Endothelial cell of umbilical vein (primary cell): ENCODE results near the gene ARMS2. TPM values are rescaled to one million over a fixed set of nuclear protein-coding genes. Genes with fewer than 3 reads are reported as not detected.
A peak's percentile ranks its signal among the peaks of the same experiment; 100 is the strongest.

ENCODE experiments used
- BruUV-seq: library from RNA; stranded (reverse); fragments of 400-500 nt; replicated peaks from 2 replicates; lab custom pipeline; 2021; lab: Mats Ljungman, UMichigan
- CTCF ChIA-PET: fragments of 300-600, 350-600 bp; sonication (Branson Sonifier 250); formaldehyde crosslinking; loops from one replicate; lab custom pipeline; 2021; ENCODE audit warnings: antibody characterized with exemption, inconsistent platforms; lab: Charles Lee
- POLR2A ChIA-PET: fragments of 300-600, 350-600 bp; sonication (Branson Sonifier 250); formaldehyde crosslinking; loops from one replicate; lab custom pipeline; 2021; ENCODE audit warnings: antibody characterized with exemption, inconsistent platforms; lab: Charles Lee
- DNase-seq: peaks from one replicate; pipeline ENCODE4 v3.0.0-alpha.2; 2011; ENCODE audit warnings: low read depth, low spot score
- FAIRE-seq: peaks from 2 replicates; lab custom pipeline; 2011; peaks lifted over from hg19 to GRCh38; lab: Jason Lieb, UNC
- H2AFZ ChIP-seq: 2 replicates; pipeline ENCODE4 v1.6.0; 2012; ENCODE audit warnings: low read depth, low read length, control low read depth, inconsistent platforms
- H3K27ac ChIP-seq: 2 replicates; pipeline ENCODE4 v1.5.1; 2011; ENCODE audit warnings: low read depth, mild to moderate bottlenecking, control low read depth, low read length, moderate library complexity; ENCODE audit not compliant: insufficient read depth
- H3K27me3 ChIP-seq, 2 experiments: 2 replicates each; pipeline versions ENCODE4 v1.6.0 to v1.6.1; 2011; ENCODE audit warnings: low read length in 2 of 2, mixed read lengths in 1 of 2; ENCODE audit not compliant: control insufficient read depth in 2 of 2, insufficient read depth in 2 of 2
- H3K36me3 ChIP-seq, 2 experiments: 2 replicates in 1 of 2; 3 replicates in 1 of 2; pipeline ENCODE4 v1.5.1; 2011; ENCODE audit warnings: low read length in 2 of 2, mild to moderate bottlenecking in 1 of 2, moderate library complexity in 1 of 2; ENCODE audit not compliant: control insufficient read depth in 2 of 2, insufficient read depth in 2 of 2; ENCODE audit errors: extremely low read depth in 1 of 2
- H3K4me1 ChIP-seq: 3 replicates; pipeline ENCODE4 v1.5.1; 2011; ENCODE audit warnings: mild to moderate bottlenecking, low read length; ENCODE audit not compliant: control insufficient read depth, insufficient read depth; ENCODE audit errors: extremely low read depth
- H3K4me2 ChIP-seq: 2 replicates; pipeline ENCODE4 v1.6.1; 2011; ENCODE audit warnings: low read length, control low read depth, mixed read lengths; ENCODE audit not compliant: insufficient read depth
- H3K4me3 ChIP-seq, 3 experiments: fragments of 200-600 bp in 1 of 3; sonication (generic), shearing (Covaris generic) in 1 of 3; replicated peaks in 1 of 3; 2 replicates each; pipeline ENCODE4 v1.5.1; 2011 to 2016; ENCODE audit warnings: control low read depth in 3 of 3, low read length in 3 of 3, mild to moderate bottlenecking in 2 of 3, inconsistent platforms in 1 of 3, low read depth in 1 of 3, moderate library complexity in 1 of 3; ENCODE audit not compliant: insufficient read depth in 1 of 3
- H3K79me2 ChIP-seq: 2 replicates; pipeline ENCODE4 v1.6.0; 2012; ENCODE audit warnings: low read length, inconsistent platforms; ENCODE audit not compliant: control insufficient read depth, insufficient read depth
- H3K9ac ChIP-seq: replicated peaks from 2 replicates; pipeline ENCODE3; 2011; ENCODE audit warnings: low read length, control low read depth; ENCODE audit not compliant: insufficient read depth; ENCODE audit errors: extremely low read depth
- H3K9me1 ChIP-seq: replicated peaks from 3 replicates; pipeline ENCODE4 v1.6.0; 2011; ENCODE audit warnings: mild to moderate bottlenecking, low read length; ENCODE audit not compliant: control insufficient read depth, insufficient read depth; ENCODE audit errors: extremely low read depth
- H3K9me3 ChIP-seq: replicated peaks from 2 replicates; pipeline ENCODE4 v1.5.1; 2012; ENCODE audit warnings: low read length, inconsistent platforms; ENCODE audit not compliant: control insufficient read depth, insufficient read depth
- H4K20me1 ChIP-seq: replicated peaks from 2 replicates; pipeline ENCODE3; 2011; ENCODE audit warnings: mild to moderate bottlenecking, low read length; ENCODE audit not compliant: control insufficient read depth, insufficient read depth; ENCODE audit errors: extremely low read depth
- CTCF ChIP-seq, 2 donors: IDR thresholded peaks; 1 replicate in 1 of 2; 2 replicates in 1 of 2; pipeline ENCODE4 v1.5.1; 2011; ENCODE audit warnings: low read length in 2 of 2, mild to moderate bottlenecking in 2 of 2, moderate library complexity in 2 of 2, control low read depth in 1 of 2, inconsistent platforms in 1 of 2, low read depth in 1 of 2; ENCODE audit not compliant: insufficient read depth in 1 of 2; ENCODE audit errors: extremely low read depth in 1 of 2
- EZH2 ChIP-seq: IDR thresholded peaks from 2 replicates; pipeline ENCODE4 v1.6.1; 2012; ENCODE audit warnings: borderline replicate concordance, low read depth, mild to moderate bottlenecking, moderate library complexity, low read length, inconsistent platforms; ENCODE audit not compliant: severe bottlenecking
- FOS ChIP-seq: IDR thresholded peaks from 2 replicates; pipeline ENCODE4 v1.6.1; 2011; ENCODE audit warnings: mild to moderate bottlenecking, low read length, moderate library complexity, borderline replicate concordance; ENCODE audit not compliant: insufficient read depth
- GATA2 ChIP-seq: IDR thresholded peaks from 2 replicates; pipeline ENCODE4 v1.7.0; 2011; ENCODE audit warnings: low read depth, mild to moderate bottlenecking, moderate library complexity, mixed read lengths, low read length; ENCODE audit not compliant: insufficient read length, insufficient read depth
- JUN ChIP-seq: IDR thresholded peaks from 2 replicates; pipeline ENCODE4 v1.6.1; 2011; ENCODE audit warnings: borderline replicate concordance, low read depth; ENCODE audit not compliant: insufficient read length, insufficient read depth
- MAX ChIP-seq: IDR thresholded peaks from 2 replicates; pipeline ENCODE4 v1.6.1; 2011; ENCODE audit not compliant: insufficient read depth, insufficient read length
- MYC ChIP-seq: IDR thresholded peaks from one replicate; pipeline ENCODE4 v1.6.1; 2011; ENCODE audit warnings: mild to moderate bottlenecking, low read depth, low read length
- POLR2A ChIP-seq: IDR thresholded peaks from 2 replicates; pipeline ENCODE4 v1.6.1; 2012; ENCODE audit warnings: low read depth, mild to moderate bottlenecking, control low read depth, low read length
- POLR2AphosphoS5 ChIP-seq: IDR thresholded peaks from 2 replicates; pipeline ENCODE4 v1.6.1; 2012; ENCODE audit warnings: low read depth, mild to moderate bottlenecking, control low read depth, low read length, moderate library complexity; ENCODE audit not compliant: insufficient read depth
- dilution Hi-C: fragments of 300-500 bp; cut with MboI; formaldehyde crosslinking; loops from one replicate; pipeline ENCODE4 v1.15.0; 2019; ENCODE audit warnings: low sequenced_read_pairs; ENCODE audit not compliant: extremely low pct_ligation_motif_present
- intact Hi-C: fragments of 100-400 bp; cut with micrococcal nuclease; formaldehyde crosslinking; loops from one replicate; pipeline ENCODE4 v1.10.0; 2022
- polyA plus RNA-seq, 4 experiments: library from polyadenylated mRNA; depleted of rRNA in 3 of 4; stranded (reverse) in 3 of 4; unstranded in 1 of 4; fragments of >200 nt; gene quantifications; 2 replicates each; pipeline versions ENCODE4 v1.2.1 to v1.2.3, GENCODE V29; 2011 to 2012; ENCODE audit warnings: missing spikeins in 1 of 4
- total RNA-seq: library from RNA; stranded (reverse); gene quantifications from 2 replicates; pipeline ENCODE4 v1.2.3, GENCODE V29; 2021

Gene ARMS2
- total and polyA plus RNA-seq, 2 donors (not counting 3 experiments of a cell fraction or from before 2014, with no cell fraction given) = not detected

GRCh38 chr10:122457934-122458333, 3.5 kb downstream of the ARMS2 start:
- no peak overlapping the region for H3K27ac ChIP-seq
- no peaks in the 10 kb centered on the region for H3K9me1 ChIP-seq
- peaks cover 6% of the 10 kb centered on the region for H3K4me1 ChIP-seq
- no peak overlapping the region for H3K4me3 ChIP-seq
- ChIA-PET POLR2A (no interaction called here), CTCF (interaction anchor here (0.6 to 2.1 kb wide), 5 partner anchors 16 to 178 kb away, joined by 3 to 9 read pairs (median 3); no protein-coding TSS in a partner anchor)
- FAIRE-seq = no peak
- no peaks in the 10 kb centered on the region for H3K9me3 ChIP-seq
- H3K4me2 ChIP-seq = no peak overlapping the region
- intact Hi-C loops (no loop called here), dilution Hi-C loops (no loop called here)
- H3K27me3 ChIP-seq = no peaks in the 10 kb centered on the region
- no peak overlapping the region for H3K9ac ChIP-seq
- TF ChIP-seq MYC (no peak), JUN (no peak), POLR2A (no peak), MAX (no peak), CTCF (IDR thresholded peaks at IDR 0.05; ENCODE audit: extremely low read depth in 1 of 2, insufficient read depth in 1 of 2, low read depth in 1 of 2, low read length in 2 of 2) (no peak), GATA2 (no peak), POLR2AphosphoS5 (no peak), FOS (no peak), EZH2 (no peak)
- no peaks in the 10 kb centered on the region for H4K20me1 ChIP-seq
- DNase-seq = peak; percentile 31
- peaks cover 4% of the 10 kb centered on the region for H3K79me2 ChIP-seq
- peak overlapping the region; percentile 63 for H2AFZ ChIP-seq
- no TSS peak for BruUV-seq
- no peaks in the 10 kb centered on the region for H3K36me3 ChIP-seq
